ENCODE measurements around the gene CD40LG.

DNA sequence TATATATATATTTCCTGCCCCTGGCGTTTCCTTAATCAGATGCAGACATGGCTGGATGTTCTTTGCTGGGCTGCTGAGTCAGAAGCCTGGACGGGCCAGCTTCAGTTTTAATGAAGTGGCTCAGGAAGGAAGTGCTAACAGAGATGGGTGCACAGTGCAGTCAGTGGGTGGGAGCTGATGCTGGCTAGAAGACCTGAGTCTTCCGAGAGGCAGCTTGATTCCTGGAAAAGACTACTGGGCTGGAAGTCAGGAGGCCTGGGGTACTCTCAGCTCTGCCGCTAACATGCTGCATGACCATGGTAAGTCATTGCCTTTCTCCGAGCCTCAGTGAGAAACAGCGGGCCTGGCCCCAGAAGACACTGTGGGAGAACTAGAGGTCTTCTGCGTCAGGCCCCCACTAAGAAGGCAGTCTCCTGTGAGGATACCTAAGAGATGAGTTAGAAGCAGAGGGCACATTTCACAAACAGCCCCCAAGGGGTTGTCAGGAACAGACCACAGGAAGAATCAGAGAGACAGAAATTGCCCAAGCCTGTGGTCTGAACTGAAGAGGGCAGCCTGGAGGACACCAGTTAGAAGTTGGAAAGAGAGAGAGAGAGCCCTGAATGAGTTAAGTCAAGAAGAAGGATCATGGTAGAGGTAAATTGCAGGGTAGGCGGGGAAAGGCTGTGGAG lies 8.3 kb upstream of the CD40LG start:
- TF ChIP-seq, protein P1, sequence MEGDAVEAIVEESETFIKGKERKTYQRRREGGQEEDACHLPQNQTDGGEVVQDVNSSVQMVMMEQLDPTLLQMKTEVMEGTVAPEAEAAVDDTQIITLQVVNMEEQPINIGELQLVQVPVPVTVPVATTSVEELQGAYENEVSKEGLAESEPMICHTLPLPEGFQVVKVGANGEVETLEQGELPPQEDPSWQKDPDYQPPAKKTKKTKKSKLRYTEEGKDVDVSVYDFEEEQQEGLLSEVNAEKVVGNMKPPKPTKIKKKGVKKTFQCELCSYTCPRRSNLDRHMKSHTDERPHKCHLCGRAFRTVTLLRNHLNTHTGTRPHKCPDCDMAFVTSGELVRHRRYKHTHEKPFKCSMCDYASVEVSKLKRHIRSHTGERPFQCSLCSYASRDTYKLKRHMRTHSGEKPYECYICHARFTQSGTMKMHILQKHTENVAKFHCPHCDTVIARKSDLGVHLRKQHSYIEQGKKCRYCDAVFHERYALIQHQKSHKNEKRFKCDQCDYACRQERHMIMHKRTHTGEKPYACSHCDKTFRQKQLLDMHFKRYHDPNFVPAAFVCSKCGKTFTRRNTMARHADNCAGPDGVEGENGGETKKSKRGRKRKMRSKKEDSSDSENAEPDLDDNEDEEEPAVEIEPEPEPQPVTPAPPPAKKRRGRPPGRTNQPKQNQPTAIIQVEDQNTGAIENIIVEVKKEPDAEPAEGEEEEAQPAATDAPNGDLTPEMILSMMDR (IDR thresholded peaks at IDR 0.05; ENCODE audit: insufficient read depth, low read length, poor library complexity, severe bottlenecking) = no peak
- no peak for TF ChIP-seq EZH2phosphoT487 (conservative IDR thresholded peaks at IDR 0.05; ENCODE audit: low read length)

Data from SU-DHL-6 (cell line).